ENCODE data around the gene SLC47A1.
"Not testable (repeated sequence)": the region's sequence is repeated elsewhere in the genome, so short reads cannot be mapped to it uniquely, and the experiment has no call there.

Gene SLC47A1

DNA sequence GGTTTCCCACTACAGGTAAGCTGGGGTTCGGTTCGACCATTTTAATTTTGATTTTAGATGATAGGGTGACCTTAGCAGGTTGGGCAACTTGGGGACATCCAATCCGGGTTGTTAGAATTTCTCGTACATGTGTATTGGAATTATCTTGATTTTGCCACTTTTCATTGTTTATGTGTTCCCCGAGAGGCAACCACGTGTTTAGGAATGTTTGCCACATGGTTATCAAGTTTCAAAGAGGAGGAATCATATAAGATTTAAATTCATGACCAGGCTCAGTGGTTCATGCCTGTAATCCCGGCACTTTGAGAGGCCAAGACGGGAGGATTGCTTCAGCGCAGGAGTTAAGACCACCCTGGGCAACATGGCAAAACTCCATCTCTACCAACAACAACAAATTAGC is 10.0 kb upstream of the SLC47A1 start:
- no peak for DNase-seq

DNA sequence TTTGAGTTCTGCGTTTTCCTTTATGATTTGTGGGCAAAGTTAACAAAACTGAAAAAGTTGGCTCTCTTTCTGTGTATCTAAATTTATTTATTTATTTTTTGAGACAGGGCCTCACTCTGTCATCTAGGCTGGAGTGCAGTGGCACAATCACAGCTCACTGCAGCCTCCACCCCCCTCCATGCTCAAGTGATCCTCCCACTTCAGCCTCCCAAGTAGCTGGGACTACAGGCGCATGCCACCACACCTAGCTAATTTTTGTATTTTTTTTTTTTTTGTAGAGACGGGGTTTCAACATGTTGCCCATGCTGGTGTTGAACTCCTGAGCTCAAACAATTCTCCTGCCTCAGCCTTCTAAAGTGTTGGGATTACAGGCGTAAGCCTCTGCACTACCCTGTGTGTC is 6.7 kb upstream of the SLC47A1 start:
- not testable (repeated sequence) for DNase-seq

DNA sequence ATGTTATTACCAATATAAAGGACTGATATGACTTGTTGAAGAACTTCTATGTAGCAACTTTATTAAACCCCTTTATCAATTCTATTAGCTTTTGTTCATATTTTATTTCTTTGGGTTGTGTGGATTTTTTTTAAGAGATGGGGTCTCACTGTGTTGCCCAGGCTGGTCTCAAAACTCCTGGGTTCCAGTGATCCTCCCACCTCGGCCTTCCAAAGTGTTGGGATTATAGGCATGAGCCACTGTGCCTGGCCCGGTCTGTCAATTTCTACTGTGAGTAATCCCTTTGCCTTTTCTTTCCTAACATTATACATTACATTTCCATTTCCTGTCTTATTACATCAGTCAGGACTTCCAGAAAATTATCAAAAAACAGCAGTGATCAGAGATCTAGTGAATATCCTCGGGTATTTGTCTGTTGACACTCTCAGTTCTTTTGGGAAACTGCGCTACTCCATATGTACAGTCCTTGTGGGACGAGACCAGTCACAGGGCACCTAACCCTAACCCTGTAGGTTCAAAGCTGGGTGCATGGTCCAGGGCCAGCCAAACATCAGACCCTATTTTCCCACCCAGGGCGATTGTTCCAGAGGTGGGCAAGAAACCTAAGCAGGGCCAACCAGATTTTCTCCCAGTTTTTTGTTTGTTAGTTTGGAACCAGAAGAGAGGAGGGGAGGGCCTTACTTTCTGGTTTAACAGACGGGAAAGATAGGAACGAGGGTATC is 1.7 kb upstream of the SLC47A1 start:
- DNase-seq = no peak

DNA sequence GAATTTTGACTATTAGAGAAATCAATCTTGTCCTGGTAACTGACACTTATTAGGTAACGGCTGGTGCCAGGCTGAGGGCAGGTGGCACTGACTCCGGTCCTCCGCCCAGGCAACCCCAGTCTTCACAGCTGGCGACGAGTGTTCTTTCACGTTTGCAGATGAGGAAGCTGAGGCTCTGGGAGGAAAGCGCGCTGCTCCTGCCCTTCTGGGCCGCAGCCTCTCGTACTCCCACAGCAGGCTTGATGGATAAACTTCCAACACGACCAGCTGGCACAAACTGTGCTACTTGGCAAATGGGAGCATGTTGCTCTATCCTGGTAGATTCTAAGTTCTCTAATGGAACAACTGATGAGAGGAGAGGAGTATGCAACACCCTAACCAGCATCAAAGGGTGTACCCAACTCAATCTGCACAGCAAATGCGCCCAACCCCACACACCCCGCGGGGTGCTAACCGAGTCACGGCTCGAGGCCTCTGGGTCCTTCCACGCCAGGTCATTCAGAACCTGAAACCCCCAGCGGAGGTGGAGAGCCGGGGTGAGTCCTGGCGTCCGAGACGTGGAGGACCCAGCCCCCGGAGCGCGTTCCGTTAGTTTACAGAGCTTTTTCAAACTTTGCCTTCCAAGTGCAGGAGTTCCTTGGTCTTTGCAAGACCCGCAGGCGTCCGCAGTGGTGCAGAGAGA is 477 bp upstream of the SLC47A1 start:
- no peak for DNase-seq

DNA sequence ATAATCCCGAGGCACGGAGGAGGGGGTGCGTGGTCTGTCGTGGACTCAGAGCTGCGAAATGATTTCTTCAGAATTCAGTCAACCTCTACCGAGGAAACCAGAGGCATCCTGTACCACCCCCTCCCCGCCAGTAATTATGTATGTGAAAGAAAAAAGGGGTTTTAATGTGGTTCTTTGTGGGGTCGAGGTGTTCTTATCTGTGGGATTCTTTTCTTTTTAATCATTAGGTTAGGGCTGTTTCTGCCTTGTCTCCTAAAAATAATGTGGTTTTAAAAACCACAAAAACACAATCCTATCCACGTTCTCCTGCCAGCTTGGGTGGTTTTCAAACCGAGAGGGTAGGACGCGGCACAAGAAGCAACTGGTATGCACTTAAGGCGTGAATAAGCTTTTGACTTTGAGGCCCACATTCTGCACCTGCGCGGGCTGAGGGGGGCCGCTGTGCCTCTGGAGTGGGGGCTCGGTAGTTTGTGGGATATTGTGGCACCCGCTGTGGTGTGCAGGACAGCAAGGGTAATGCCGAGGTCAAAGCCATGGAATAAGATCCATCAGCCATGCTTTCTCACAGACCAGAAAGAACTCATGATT is 1.0 kb downstream of the SLC47A1 start:
- no peak for DNase-seq

GRCh38 chr17:19537111-19537510 is 3.5 kb downstream of the SLC47A1 start:
- DNase-seq = no peak

GRCh38 chr17:19538095-19539039 is 4.7 kb downstream of the SLC47A1 start:
- DNase-seq = peak; percentile 72

- DNase-seq = peak; percentile 38
Observed at GRCh38 chr17:19539040-19539399, 5.4 kb downstream of the SLC47A1 start.

DNA sequence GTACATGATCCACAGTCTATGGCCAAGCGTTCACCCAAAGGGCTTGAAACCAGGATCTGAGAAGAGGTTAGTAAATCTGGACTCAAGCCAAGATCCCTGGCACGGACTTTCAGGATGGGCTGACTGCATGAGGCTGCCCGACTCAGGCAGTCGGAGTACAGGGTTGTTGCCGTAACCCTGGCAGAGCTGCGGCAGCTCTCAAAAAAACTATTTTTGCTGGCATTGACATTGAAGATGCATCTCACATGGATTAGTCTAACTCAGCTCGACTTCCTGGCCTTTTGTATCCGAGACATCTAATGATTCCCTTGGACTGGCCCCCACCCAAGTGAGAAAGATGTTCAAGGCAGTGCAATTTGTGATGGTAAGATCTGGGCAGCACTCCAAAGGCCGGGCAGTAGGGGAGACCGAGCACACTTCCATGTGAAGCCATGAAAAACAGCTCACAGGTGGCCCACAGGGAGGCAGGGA is 6.2 kb downstream of the SLC47A1 start:
- DNase-seq = no peak

GRCh38 chr17:19540706-19541370 is 7.2 kb downstream of the SLC47A1 start:
- DNase-seq = no peak

- no peak for DNase-seq
Observed at GRCh38 chr17:19541445-19541844, 7.8 kb downstream of the SLC47A1 start.

DNA sequence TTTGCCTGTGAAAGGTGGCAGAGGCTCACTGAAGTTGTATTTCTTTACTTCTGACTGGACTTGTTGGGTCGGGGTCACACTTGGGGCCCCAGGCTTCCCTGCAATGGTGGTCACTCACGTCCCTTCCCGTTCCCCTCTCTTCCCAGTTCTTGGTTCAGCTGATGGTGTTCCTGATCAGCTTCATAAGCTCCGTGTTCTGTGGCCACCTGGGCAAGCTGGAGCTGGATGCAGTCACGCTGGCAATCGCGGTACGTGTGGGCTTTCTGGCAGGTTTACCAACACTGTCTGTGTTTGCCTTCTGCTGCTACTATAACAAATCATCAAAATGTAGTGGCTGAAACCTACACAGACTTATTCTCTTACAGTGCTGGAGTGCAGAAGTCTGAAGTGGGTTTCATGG is 8.6 kb downstream of the SLC47A1 start:
- no peak for DNase-seq

DNA sequence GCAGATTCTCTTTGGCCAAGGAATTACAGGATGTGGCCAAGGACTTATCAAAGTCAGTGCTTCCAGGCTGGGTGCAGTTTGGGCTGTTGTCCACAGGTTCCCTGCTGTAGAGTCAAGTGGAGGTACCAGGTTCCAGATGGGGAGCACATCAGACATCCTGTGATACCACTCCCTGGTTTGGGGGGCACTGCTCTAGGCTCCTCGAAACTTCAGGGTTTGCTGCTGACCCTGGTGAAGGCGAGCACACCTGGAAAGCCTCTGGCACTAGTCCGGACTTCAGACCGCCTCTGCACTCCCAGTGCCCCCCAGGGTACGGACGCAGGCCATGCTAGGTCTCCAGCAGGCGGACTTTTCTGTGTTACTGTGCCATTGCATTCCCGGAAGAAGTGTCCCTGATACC is 10.7 kb downstream of the SLC47A1 start:
- no peak for DNase-seq

DNA sequence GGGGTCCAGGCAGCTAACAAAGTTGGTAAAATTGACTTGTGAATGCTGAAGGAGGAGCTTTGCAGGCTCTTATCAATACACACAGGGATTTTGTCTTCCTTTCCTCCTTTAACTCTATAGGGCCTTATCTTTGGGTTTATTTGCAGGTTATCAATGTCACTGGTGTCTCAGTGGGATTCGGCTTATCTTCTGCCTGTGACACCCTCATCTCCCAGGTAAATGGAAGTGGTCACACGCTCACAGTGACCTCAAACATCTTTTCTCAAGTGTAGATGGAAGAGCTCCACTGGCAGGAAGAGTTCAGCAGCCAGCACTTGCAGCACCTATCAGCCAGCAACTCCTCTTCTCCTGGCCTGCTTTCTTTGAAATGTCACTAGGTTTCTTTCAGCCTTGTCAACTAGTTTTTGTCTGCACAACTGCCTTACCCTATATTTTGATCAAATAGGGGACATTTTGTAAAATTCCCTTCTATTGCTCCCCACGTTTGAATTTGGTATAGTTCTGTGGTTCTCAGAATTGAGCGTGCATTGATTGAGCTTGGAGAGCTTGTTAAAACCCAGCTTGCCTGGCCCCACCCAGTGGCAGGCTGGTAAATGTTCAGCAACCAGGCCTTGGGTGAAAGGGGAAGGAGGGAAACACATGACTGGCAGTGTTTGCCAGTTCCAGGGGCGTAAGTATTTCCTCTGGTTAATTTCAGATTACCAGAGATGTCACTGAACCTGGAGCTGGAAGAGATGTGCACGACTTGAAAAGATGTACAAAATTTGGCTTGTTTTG is 12.8 kb downstream of the SLC47A1 start:
- no peak for DNase-seq

- no peak for DNase-seq
Observed at GRCh38 chr17:19549746-19550623, 16.3 kb downstream of the SLC47A1 start.

DNA sequence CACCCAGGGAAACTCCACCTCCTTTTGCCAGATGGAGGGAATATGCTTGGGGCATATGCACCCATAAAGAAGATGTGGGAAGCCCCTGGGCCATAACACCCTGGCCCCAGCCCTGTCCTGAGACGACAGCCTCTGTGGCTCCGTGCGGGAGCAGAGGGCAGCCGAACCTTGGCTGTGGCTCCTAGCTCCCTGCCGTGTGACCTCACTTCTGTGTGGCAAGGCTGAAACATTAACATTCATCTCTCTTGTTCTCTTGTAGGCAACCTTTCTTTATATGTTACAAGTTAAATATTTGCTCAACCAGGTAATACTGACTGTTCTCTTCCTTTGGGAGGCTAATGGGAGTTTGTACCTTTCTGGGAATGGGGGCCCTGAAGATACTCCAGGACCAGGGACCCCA is 17.5 kb downstream of the SLC47A1 start:
- no peak for DNase-seq

GRCh38 chr17:19551591-19552148 is 18.0 kb downstream of the SLC47A1 start:
- DNase-seq = no peak

- peak; percentile 10 for DNase-seq
Observed at GRCh38 chr17:19553036-19553435, 19.4 kb downstream of the SLC47A1 start.

DNA sequence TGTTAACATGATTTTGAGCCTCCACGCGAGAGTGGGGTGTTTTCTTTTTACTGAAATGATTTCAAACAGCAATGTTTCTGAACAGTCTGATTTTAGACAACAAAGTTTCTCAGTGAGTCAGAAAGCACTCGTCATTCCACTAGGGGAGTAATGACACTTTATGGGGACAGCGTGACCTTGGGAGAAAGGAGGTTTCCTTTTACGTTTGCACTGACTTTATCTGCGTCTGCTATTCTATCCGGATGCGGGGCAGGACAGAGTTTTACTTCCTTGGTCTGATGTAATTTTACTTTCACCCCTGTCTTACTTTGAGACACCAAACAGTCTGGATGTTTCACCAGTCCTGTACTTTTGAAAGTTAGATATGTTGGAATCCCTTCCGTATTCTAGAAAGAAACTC is 20.7 kb downstream of the SLC47A1 start:
- DNase-seq = no peak

- no peak for DNase-seq
Observed at GRCh38 chr17:19555746-19556145, 22.1 kb downstream of the SLC47A1 start.
